Endothelial cell of umbilical vein (primary cell): ENCODE data around the gene GNAL. TPM values are rescaled to one million over a fixed set of nuclear protein-coding genes. Genes with fewer than 3 reads are reported as not detected.

ENCODE experiments used
- BruUV-seq: library from RNA; stranded (reverse); fragments of 400-500 nt; replicated peaks from 2 replicates; lab custom pipeline; 2021; lab: Mats Ljungman, UMichigan
- CTCF ChIA-PET: fragments of 300-600, 350-600 bp; sonication (Branson Sonifier 250); formaldehyde crosslinking; loops from one replicate; lab custom pipeline; 2021; ENCODE audit warnings: antibody characterized with exemption, inconsistent platforms; lab: Charles Lee
- POLR2A ChIA-PET: fragments of 300-600, 350-600 bp; sonication (Branson Sonifier 250); formaldehyde crosslinking; loops from one replicate; lab custom pipeline; 2021; ENCODE audit warnings: antibody characterized with exemption, inconsistent platforms; lab: Charles Lee
- DNase-seq: peaks from one replicate; pipeline ENCODE4 v3.0.0-alpha.2; 2011; ENCODE audit warnings: low read depth, low spot score
- FAIRE-seq: peaks from 2 replicates; lab custom pipeline; 2011; peaks lifted over from hg19 to GRCh38; lab: Jason Lieb, UNC
- H2AFZ ChIP-seq: 2 replicates; pipeline ENCODE4 v1.6.0; 2012; ENCODE audit warnings: low read depth, low read length, control low read depth, inconsistent platforms
- H3K27ac ChIP-seq: 2 replicates; pipeline ENCODE4 v1.5.1; 2011; ENCODE audit warnings: low read depth, mild to moderate bottlenecking, control low read depth, low read length, moderate library complexity; ENCODE audit not compliant: insufficient read depth
- H3K27me3 ChIP-seq, 2 experiments: 2 replicates each; pipeline versions ENCODE4 v1.6.0 to v1.6.1; 2011; ENCODE audit warnings: low read length in 2 of 2, mixed read lengths in 1 of 2; ENCODE audit not compliant: control insufficient read depth in 2 of 2, insufficient read depth in 2 of 2
- H3K36me3 ChIP-seq, 2 experiments: 2 replicates in 1 of 2; 3 replicates in 1 of 2; pipeline ENCODE4 v1.5.1; 2011; ENCODE audit warnings: low read length in 2 of 2, mild to moderate bottlenecking in 1 of 2, moderate library complexity in 1 of 2; ENCODE audit not compliant: control insufficient read depth in 2 of 2, insufficient read depth in 2 of 2; ENCODE audit errors: extremely low read depth in 1 of 2
- H3K4me1 ChIP-seq: 3 replicates; pipeline ENCODE4 v1.5.1; 2011; ENCODE audit warnings: mild to moderate bottlenecking, low read length; ENCODE audit not compliant: control insufficient read depth, insufficient read depth; ENCODE audit errors: extremely low read depth
- H3K4me2 ChIP-seq: 2 replicates; pipeline ENCODE4 v1.6.1; 2011; ENCODE audit warnings: low read length, control low read depth, mixed read lengths; ENCODE audit not compliant: insufficient read depth
- H3K4me3 ChIP-seq, 3 experiments: fragments of 200-600 bp in 1 of 3; sonication (generic), shearing (Covaris generic) in 1 of 3; replicated peaks in 1 of 3; 2 replicates each; pipeline ENCODE4 v1.5.1; 2011 to 2016; ENCODE audit warnings: control low read depth in 3 of 3, low read length in 3 of 3, mild to moderate bottlenecking in 2 of 3, inconsistent platforms in 1 of 3, low read depth in 1 of 3, moderate library complexity in 1 of 3; ENCODE audit not compliant: insufficient read depth in 1 of 3
- H3K79me2 ChIP-seq: 2 replicates; pipeline ENCODE4 v1.6.0; 2012; ENCODE audit warnings: low read length, inconsistent platforms; ENCODE audit not compliant: control insufficient read depth, insufficient read depth
- H3K9ac ChIP-seq: replicated peaks from 2 replicates; pipeline ENCODE3; 2011; ENCODE audit warnings: low read length, control low read depth; ENCODE audit not compliant: insufficient read depth; ENCODE audit errors: extremely low read depth
- H3K9me1 ChIP-seq: replicated peaks from 3 replicates; pipeline ENCODE4 v1.6.0; 2011; ENCODE audit warnings: mild to moderate bottlenecking, low read length; ENCODE audit not compliant: control insufficient read depth, insufficient read depth; ENCODE audit errors: extremely low read depth
- H3K9me3 ChIP-seq: replicated peaks from 2 replicates; pipeline ENCODE4 v1.5.1; 2012; ENCODE audit warnings: low read length, inconsistent platforms; ENCODE audit not compliant: control insufficient read depth, insufficient read depth
- H4K20me1 ChIP-seq: replicated peaks from 2 replicates; pipeline ENCODE3; 2011; ENCODE audit warnings: mild to moderate bottlenecking, low read length; ENCODE audit not compliant: control insufficient read depth, insufficient read depth; ENCODE audit errors: extremely low read depth
- EZH2 ChIP-seq: IDR thresholded peaks from 2 replicates; pipeline ENCODE4 v1.6.1; 2012; ENCODE audit warnings: borderline replicate concordance, low read depth, mild to moderate bottlenecking, moderate library complexity, low read length, inconsistent platforms; ENCODE audit not compliant: severe bottlenecking
- FOS ChIP-seq: IDR thresholded peaks from 2 replicates; pipeline ENCODE4 v1.6.1; 2011; ENCODE audit warnings: mild to moderate bottlenecking, low read length, moderate library complexity, borderline replicate concordance; ENCODE audit not compliant: insufficient read depth
- GATA2 ChIP-seq: IDR thresholded peaks from 2 replicates; pipeline ENCODE4 v1.7.0; 2011; ENCODE audit warnings: low read depth, mild to moderate bottlenecking, moderate library complexity, mixed read lengths, low read length; ENCODE audit not compliant: insufficient read length, insufficient read depth
- JUN ChIP-seq: IDR thresholded peaks from 2 replicates; pipeline ENCODE4 v1.6.1; 2011; ENCODE audit warnings: borderline replicate concordance, low read depth; ENCODE audit not compliant: insufficient read length, insufficient read depth
- MYC ChIP-seq: IDR thresholded peaks from one replicate; pipeline ENCODE4 v1.6.1; 2011; ENCODE audit warnings: mild to moderate bottlenecking, low read depth, low read length
- POLR2A ChIP-seq: IDR thresholded peaks from 2 replicates; pipeline ENCODE4 v1.6.1; 2012; ENCODE audit warnings: low read depth, mild to moderate bottlenecking, control low read depth, low read length
- POLR2AphosphoS5 ChIP-seq: IDR thresholded peaks from 2 replicates; pipeline ENCODE4 v1.6.1; 2012; ENCODE audit warnings: low read depth, mild to moderate bottlenecking, control low read depth, low read length, moderate library complexity; ENCODE audit not compliant: insufficient read depth
- dilution Hi-C: fragments of 300-500 bp; cut with MboI; formaldehyde crosslinking; loops from one replicate; pipeline ENCODE4 v1.15.0; 2019; ENCODE audit warnings: low sequenced_read_pairs; ENCODE audit not compliant: extremely low pct_ligation_motif_present
- intact Hi-C: fragments of 100-400 bp; cut with micrococcal nuclease; formaldehyde crosslinking; loops from one replicate; pipeline ENCODE4 v1.10.0; 2022
- polyA plus RNA-seq, 4 experiments: library from polyadenylated mRNA; depleted of rRNA in 3 of 4; stranded (reverse) in 3 of 4; unstranded in 1 of 4; fragments of >200 nt; gene quantifications; 2 replicates each; pipeline versions ENCODE4 v1.2.1 to v1.2.3, GENCODE V29; 2011 to 2012; ENCODE audit warnings: missing spikeins in 1 of 4
- total RNA-seq: library from RNA; stranded (reverse); gene quantifications from 2 replicates; pipeline ENCODE4 v1.2.3, GENCODE V29; 2021
- TF ChIP-seq, protein P1 (sequence below), 2 donors: IDR thresholded peaks; 1 replicate in 1 of 2; 2 replicates in 1 of 2; pipeline ENCODE4 v1.5.1; 2011; ENCODE audit warnings: low read length in 2 of 2, mild to moderate bottlenecking in 2 of 2, moderate library complexity in 2 of 2, control low read depth in 1 of 2, inconsistent platforms in 1 of 2, low read depth in 1 of 2; ENCODE audit not compliant: insufficient read depth in 1 of 2; ENCODE audit errors: extremely low read depth in 1 of 2

Gene GNAL
- total and polyA plus RNA-seq, 2 donors (not counting 3 experiments of a cell fraction or from before 2014, with no cell fraction given), result 0.07 to 0.73 TPM

DNA sequence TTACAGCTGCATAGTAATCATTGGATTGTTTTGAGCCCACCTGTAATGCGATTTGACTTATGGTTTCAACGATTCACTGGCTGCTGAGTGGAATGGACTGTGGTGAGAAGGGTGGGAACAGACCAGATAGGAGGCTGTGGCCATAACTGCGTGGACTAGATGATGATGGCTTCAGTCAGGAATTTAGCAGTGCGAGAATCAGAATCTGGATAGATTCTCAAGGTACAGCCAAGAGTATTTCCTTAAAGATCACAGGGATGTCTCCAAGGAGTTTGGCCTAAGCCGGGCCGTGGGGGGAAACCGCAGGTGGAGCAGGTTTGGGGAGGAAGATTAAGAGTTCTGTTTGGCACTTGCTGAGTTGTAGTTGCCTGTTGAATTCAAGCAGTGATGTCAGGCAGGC lies 118.2 kb downstream of the GNAL start:
- Histone ChIP-seq H3K9ac (no peak overlapping the region), H3K9me1 (no peaks in the 10 kb centered on the region), H3K4me2 (no peak overlapping the region), H3K27me3 (no peaks in the 10 kb centered on the region), H4K20me1 (no peaks in the 10 kb centered on the region), H2AFZ (no peak overlapping the region), H3K36me3 (no peaks in the 10 kb centered on the region), H3K4me3 (no peak overlapping the region), H3K9me3 (no peaks in the 10 kb centered on the region), H3K4me1 (no peaks in the 10 kb centered on the region), H3K79me2 (no peaks in the 10 kb centered on the region), H3K27ac (no peak overlapping the region)
- DNase-seq (no peak), FAIRE-seq (no peak)
- ChIA-PET CTCF (interaction anchor here (0.7 kb wide), 1 partner anchor 1593 kb away, joined by 3 read pairs; no protein-coding TSS in a partner anchor), POLR2A (no interaction called here)
- intact Hi-C loops, result no loop called here
- TF ChIP-seq FOS, result no peak
- TF ChIP-seq JUN, result no peak
- TF ChIP-seq GATA2, result no peak
- no peak for TF ChIP-seq EZH2
- TF ChIP-seq POLR2A, result no peak
- no peak for TF ChIP-seq POLR2AphosphoS5
- TF ChIP-seq, protein P1, sequence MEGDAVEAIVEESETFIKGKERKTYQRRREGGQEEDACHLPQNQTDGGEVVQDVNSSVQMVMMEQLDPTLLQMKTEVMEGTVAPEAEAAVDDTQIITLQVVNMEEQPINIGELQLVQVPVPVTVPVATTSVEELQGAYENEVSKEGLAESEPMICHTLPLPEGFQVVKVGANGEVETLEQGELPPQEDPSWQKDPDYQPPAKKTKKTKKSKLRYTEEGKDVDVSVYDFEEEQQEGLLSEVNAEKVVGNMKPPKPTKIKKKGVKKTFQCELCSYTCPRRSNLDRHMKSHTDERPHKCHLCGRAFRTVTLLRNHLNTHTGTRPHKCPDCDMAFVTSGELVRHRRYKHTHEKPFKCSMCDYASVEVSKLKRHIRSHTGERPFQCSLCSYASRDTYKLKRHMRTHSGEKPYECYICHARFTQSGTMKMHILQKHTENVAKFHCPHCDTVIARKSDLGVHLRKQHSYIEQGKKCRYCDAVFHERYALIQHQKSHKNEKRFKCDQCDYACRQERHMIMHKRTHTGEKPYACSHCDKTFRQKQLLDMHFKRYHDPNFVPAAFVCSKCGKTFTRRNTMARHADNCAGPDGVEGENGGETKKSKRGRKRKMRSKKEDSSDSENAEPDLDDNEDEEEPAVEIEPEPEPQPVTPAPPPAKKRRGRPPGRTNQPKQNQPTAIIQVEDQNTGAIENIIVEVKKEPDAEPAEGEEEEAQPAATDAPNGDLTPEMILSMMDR (IDR thresholded peaks at IDR 0.05; ENCODE audit: extremely low read depth in 1 of 2, insufficient read depth in 1 of 2, low read depth in 1 of 2, low read length in 2 of 2), result no peak
- no peak for TF ChIP-seq MYC
- BruUV-seq, result no TSS peak
- dilution Hi-C loops, result no loop called here
